ENCODE measurements around the gene BIRC7. TPM values are rescaled to one million over a fixed set of nuclear protein-coding genes. Genes with fewer than 3 reads are reported as not detected.
"Not testable (repeated sequence)": the region's sequence is repeated elsewhere in the genome, so short reads cannot be mapped to it uniquely, and the experiment has no call there.

Gene BIRC7
- total RNA-seq, 2 experiments from 2014 or later = 5.1 to 5.3 TPM

DNA sequence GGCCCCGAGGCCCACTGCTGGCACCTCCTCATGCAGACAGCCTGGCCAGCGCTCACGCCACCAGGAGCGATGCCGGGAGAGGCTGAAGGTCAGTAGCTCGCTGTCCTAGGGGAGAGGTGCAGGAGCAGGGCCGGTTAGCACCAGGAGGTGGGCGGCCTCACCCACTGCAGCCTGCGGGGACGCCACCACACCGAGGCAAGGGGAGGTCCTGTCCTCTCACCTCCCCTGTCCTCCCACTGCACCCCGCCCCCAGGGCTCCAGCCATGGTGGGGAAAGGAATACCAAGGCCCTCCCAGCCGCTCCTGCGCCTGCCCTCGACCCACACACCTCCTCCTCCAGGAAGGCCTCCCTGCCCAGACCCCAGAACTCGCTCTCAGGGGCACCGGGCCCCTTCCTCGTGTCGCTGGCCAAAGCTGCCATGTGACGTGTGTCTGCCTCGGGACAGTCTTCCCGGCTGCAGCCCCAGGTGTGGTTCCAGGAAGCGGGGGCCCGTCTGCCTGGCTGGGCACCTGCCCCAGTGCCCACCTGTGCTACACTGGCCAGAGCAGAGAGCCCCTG lies 12.0 kb downstream of the BIRC7 start:
- Mint-ChIP-seq H3K4me3 (no peak overlapping the region), H3K27ac (no peak overlapping the region), H3K9me3 (no peaks in the 10 kb centered on the region), H3K36me3 (ENCODE audit: low read depth) (no peaks in the 10 kb centered on the region), H3K4me1 (ENCODE audit: low read depth) (peaks cover 2% of the 10 kb centered on the region), H3K27me3 (peaks cover 21% of the 10 kb centered on the region)
- intact Hi-C loops (cut with micrococcal nuclease) = no loop called here
- CTCF ChIA-PET = interaction anchor here (2.4 kb wide), 1 partner anchor 24 kb away, joined by 12 read pairs; no protein-coding TSS in a partner anchor
- no peak for ATAC-seq
- no peak for TF ChIP-seq CTCF (IDR thresholded peaks at IDR 0.05)
- POLR2A ChIA-PET = no interaction called here
- no peak for DNase-seq

DNA sequence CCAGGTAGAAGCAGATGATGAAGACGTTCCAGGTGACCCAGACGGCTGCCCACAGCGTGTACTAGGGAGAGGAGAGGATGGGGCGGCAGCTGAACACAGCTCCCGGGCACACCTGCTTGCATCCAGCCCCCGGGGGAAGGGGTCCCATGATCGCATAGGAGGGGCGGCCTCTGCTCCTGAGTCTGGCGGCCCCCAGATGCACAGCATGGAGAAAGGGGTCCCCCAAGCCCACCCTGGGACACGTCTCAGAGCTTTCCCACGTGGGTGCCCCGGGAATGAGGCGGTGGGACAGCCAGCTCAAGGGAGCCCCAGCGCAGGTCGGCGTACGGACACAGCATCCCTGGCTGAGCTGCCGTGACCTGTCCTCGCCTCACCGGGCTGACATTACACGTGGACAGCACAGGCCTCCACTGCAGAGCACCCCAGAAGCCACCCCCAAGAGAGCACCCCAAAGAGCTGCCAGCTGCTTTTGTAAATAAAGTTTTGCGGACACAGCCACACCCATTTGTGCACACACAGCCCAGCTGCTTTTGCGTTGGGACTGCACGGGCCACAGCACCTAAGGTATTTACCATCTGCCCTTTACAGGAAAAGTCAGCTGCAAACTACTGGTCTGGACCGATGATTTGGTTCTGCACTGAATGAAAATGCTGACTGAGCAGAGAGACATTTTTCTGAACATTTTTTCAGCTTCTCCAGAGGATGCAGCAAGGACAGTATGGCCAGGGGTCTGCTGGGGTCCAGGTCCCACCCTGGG lies 13.3 kb downstream of the BIRC7 start:
- intact Hi-C loops (cut with micrococcal nuclease) = no loop called here
- Mint-ChIP-seq H3K27me3 (peaks cover 25% of the 10 kb centered on the region), H3K27ac (no peak overlapping the region), H3K9me3 (no peaks in the 10 kb centered on the region), H3K4me1 (ENCODE audit: low read depth) (peaks cover 4% of the 10 kb centered on the region), H3K4me3 (no peak overlapping the region), H3K36me3 (ENCODE audit: low read depth) (no peaks in the 10 kb centered on the region)
- ATAC-seq = no peak
- POLR2A ChIA-PET = no interaction called here
- no peak for DNase-seq
- CTCF ChIA-PET = interaction anchor here (2.4 kb wide), 1 partner anchor 26 kb away, joined by 12 read pairs; no protein-coding TSS in a partner anchor
- no peak for TF ChIP-seq CTCF (IDR thresholded peaks at IDR 0.05)

DNA sequence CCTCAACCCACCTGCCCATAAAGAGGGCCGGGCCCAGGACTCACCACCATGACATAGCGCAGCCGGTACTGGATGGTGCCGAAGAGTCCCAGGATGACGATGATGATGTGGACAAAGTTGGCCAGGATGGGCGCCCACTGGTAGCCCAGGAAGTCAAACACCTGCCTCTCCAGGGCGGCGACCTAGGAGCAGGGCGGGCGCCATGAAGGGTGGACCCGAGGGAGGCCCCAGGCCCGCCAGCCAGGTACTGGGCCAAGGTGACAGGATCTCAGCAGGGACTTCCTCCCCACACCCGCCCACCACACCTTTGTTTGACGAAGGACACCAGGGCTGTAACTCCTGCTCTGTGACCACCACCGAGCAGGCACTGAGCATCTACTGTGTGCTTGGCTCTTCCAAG lies 14.2 kb downstream of the BIRC7 start:
- intact Hi-C loops (cut with micrococcal nuclease) = no loop called here
- ATAC-seq = no peak
- TF ChIP-seq CTCF (IDR thresholded peaks at IDR 0.05) = no peak
- Mint-ChIP-seq H3K4me3 (no peak overlapping the region), H3K36me3 (ENCODE audit: low read depth) (no peaks in the 10 kb centered on the region), H3K4me1 (ENCODE audit: low read depth) (peaks cover 4% of the 10 kb centered on the region), H3K27ac (no peak overlapping the region), H3K27me3 (peaks cover 28% of the 10 kb centered on the region), H3K9me3 (no peaks in the 10 kb centered on the region)
- DNase-seq = no peak
- ChIA-PET POLR2A (no interaction called here), CTCF (interaction anchor here (2.4 kb wide), 1 partner anchor 27 kb away, joined by 12 read pairs; no protein-coding TSS in a partner anchor)

DNA sequence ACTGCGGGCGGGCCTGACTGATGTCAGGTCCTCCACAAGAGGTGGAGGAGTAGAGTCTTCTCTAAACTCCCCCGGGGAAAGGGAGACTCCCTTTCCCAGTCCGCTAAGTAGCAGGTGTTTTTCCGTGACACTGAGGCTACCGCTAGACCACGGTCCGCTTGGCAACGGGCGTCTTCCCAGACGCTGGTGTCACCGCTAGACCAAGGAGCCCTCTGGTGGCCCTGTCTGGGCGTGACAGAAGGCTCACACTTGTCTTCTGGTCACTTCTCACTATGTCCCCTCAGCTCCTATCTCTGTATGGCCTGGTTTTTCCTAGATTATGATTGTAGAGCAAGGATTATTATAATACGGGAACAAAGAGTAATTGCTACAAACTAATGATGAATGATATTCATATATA lies 15.6 kb downstream of the BIRC7 start:
- CTCF ChIA-PET = interaction anchor here (1.0 to 2.5 kb wide), 2 partner anchors 25 to 28 kb away, joined by 3 to 11 read pairs; no protein-coding TSS in a partner anchor
- H3K27ac Mint-ChIP-seq; ATAC-seq; intact Hi-C loops (cut with micrococcal nuclease); H3K4me3 Mint-ChIP-seq; H3K9me3 Mint-ChIP-seq; H3K4me1 Mint-ChIP-seq (ENCODE audit: low read depth); H3K36me3 Mint-ChIP-seq (ENCODE audit: low read depth): not testable (repeated sequence)
- POLR2A ChIA-PET = interaction anchor here (1.0 kb wide), 1 partner anchor 15 kb away, joined by 3 read pairs; the partner anchor contains the start of gene BIRC7
- TF ChIP-seq CTCF (IDR thresholded peaks at IDR 0.05) = peak; percentile 29
- peaks cover 37% of the 10 kb centered on the region for H3K27me3 Mint-ChIP-seq
- peak; percentile 49 for DNase-seq

GRCh38 chr20:63252284-63252711 lies 16.6 kb downstream of the BIRC7 start:
- DNase-seq (no peak), ATAC-seq (no peak)
- H3K4me3 Mint-ChIP-seq = no peak overlapping the region
- H3K9me3 Mint-ChIP-seq = no peaks in the 10 kb centered on the region
- intact Hi-C loops (cut with micrococcal nuclease) = no loop called here
- H3K36me3 Mint-ChIP-seq (ENCODE audit: low read depth) = no peaks in the 10 kb centered on the region
- peaks cover 41% of the 10 kb centered on the region for H3K27me3 Mint-ChIP-seq
- POLR2A ChIA-PET = interaction anchor here (1.0 kb wide), 1 partner anchor 16 kb away, joined by 3 read pairs; the partner anchor contains the start of gene BIRC7
- TF ChIP-seq CTCF (IDR thresholded peaks at IDR 0.05) = no peak
- CTCF ChIA-PET = interaction anchor here (1.0 to 2.5 kb wide), 2 partner anchors 29 to 31 kb away, joined by 3 to 11 read pairs; no protein-coding TSS in a partner anchor
- peaks cover 4% of the 10 kb centered on the region for H3K4me1 Mint-ChIP-seq (ENCODE audit: low read depth)
- no peak overlapping the region for H3K27ac Mint-ChIP-seq

Data from activated CD8-positive, alpha-beta T cell treated with anti-CD3 and anti-CD28 coated beads for 36 hours (primary cell).